ENCODE measurements around the gene POLA1. TPM values are rescaled to one million over a fixed set of nuclear protein-coding genes. Genes with fewer than 3 reads are reported as not detected.
A peak's percentile ranks its signal among the peaks of the same experiment; 100 is the strongest.

Gene POLA1
- total RNA-seq, 1 experiment from 2014 or later: 19.7 TPM

DNA sequence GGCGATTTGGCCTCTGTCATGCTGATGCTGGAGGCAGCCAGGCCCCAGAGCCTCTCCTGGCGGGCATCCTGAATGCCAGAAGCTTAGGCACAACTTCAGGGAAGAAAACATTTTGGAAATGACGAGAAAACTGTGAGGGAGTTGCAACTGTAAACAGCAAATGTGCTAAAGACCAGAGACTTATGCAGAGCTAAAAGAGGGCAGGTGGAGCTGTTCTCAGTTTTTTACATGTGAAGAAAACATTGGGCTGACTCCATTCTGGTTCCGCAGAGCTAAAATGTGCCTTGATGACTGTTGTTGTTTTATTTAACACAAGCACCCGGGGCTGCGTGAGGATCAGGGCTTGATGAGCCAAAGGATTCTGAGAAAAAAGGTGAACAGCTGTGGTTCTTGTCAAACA lies 332.9 kb downstream of the POLA1 start:
- no peak for DNase-seq (ENCODE audit: low spot score)

DNA sequence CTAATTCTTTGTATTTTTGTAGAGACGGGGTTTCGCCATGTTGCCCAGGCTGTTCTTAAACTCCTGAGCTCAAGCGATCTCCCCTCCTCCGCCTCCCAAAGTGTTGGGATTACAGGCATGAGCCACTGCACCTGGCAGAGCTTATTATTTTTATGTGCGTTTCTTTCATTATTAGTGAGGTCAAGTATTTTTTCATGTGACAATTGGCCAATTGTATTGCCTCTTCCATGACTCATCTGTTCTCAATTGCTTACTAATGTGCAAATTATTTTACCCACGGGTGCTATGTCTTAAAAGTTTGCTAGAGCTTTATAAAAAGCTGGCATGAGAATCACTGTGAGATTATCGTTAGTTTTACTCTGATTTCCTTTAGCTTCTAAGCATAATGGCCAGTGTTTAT lies 335.0 kb downstream of the POLA1 start:
- DNase-seq (ENCODE audit: low spot score): peak; percentile 24

GRCh38 chrX:25029288-25029825 lies 335.6 kb downstream of the POLA1 start:
- DNase-seq (ENCODE audit: low spot score): no peak

GRCh38 chrX:25034889-25035288 lies 341.2 kb downstream of the POLA1 start:
- peak; percentile 20 for DNase-seq (ENCODE audit: low spot score)

GRCh38 chrX:25039036-25039435 lies 345.3 kb downstream of the POLA1 start:
- DNase-seq (ENCODE audit: low spot score): no peak

- DNase-seq (ENCODE audit: low spot score): no peak
Observed at GRCh38 chrX:25043192-25043591, 349.5 kb downstream of the POLA1 start.

Other genes starting within 250 kb of the POLA1 start
- 20.5 and 27.9 TPM in 2 replicates for gene PDK3, start 228.6 kb upstream of the POLA1 start, total RNA-seq (2014; rRNA removed; shearing (Covaris generic))
- gene PCYT1B, start 46.6 kb upstream of the POLA1 start, total RNA-seq (2014; rRNA removed; shearing (Covaris generic)): 0.10 and 0.46 TPM in 2 replicates